Heart left ventricle (tissue), 16 donors: Measurements from ENCODE around the gene FLCN. TPM values are rescaled to one million over a fixed set of nuclear protein-coding genes. Genes with fewer than 3 reads are reported as not detected.
A peak's percentile ranks its signal among the peaks of the same experiment; 100 is the strongest.

ENCODE experiments used
- ATAC-seq, 4 donors: fragments of 200-7000 bp; cut with Tn5 transposase; one replicate each; pipeline ENCODE4 v1.9.1; 2020 to 2022; ENCODE audit warnings: moderate library complexity in 4 of 4, mild to moderate bottlenecking in 3 of 4, moderate number of reproducible peaks in 1 of 4
- DNase-seq, 5 donors: peaks; one replicate each; pipeline ENCODE4 v3.0.0-alpha.2; 2020
- H3K27ac ChIP-seq, 12 donors: fragments of 200-600 bp; sonication (generic) in 4 of 12; one replicate each; pipeline versions ENCODE4 v1.5.0 to v1.8.0; 2016 to 2022; ENCODE audit warnings: mild to moderate bottlenecking in 2 of 12
- H3K27me3 ChIP-seq, 9 donors: fragments of 200-600 bp; sonication (generic) in 2 of 9; one replicate each; pipeline versions ENCODE4 v1.5.1 to v1.8.0; 2016 to 2022; ENCODE audit warnings: mild to moderate bottlenecking in 3 of 9
- H3K36me3 ChIP-seq, 9 donors: fragments of 200-600 bp; sonication (generic) in 2 of 9; one replicate each; pipeline versions ENCODE4 v1.5.0 to v1.8.0; 2018 to 2022; ENCODE audit warnings: mild to moderate bottlenecking in 2 of 9
- H3K4me1 ChIP-seq, 12 donors: fragments of 200-600 bp; sonication (generic) in 4 of 12; one replicate each; pipeline versions ENCODE4 v1.5.0 to v1.8.0; 2016 to 2022; ENCODE audit warnings: mild to moderate bottlenecking in 3 of 12
- H3K4me3 ChIP-seq, 12 donors: fragments of 200-600 bp; sonication (generic) in 4 of 12; one replicate each; pipeline versions ENCODE4 v1.5.0 to v1.8.0; 2017 to 2022; ENCODE audit warnings: mild to moderate bottlenecking in 9 of 12, moderate library complexity in 4 of 12
- H3K9me3 ChIP-seq, 12 donors: fragments of 200-600 bp; sonication (generic) in 4 of 12; one replicate each; pipeline versions ENCODE4 v1.5.0 to v1.8.0; 2016 to 2022; ENCODE audit warnings: mild to moderate bottlenecking in 1 of 12
- CTCF ChIP-seq, 12 donors: fragments of 200-600 bp; sonication (generic) in 4 of 12; IDR thresholded peaks; one replicate each; pipeline versions ENCODE4 v1.5.0 to v1.8.0; 2018 to 2022; ENCODE audit warnings: antibody characterized with exemption in 12 of 12, mild to moderate bottlenecking in 5 of 12
- POLR2A ChIP-seq, 2 donors: fragments of 450-650 bp; IDR thresholded peaks; one replicate each; pipeline ENCODE4 v1.6.1; 2017; ENCODE audit warnings: antibody characterized with exemption in 2 of 2, mild to moderate bottlenecking in 2 of 2, moderate library complexity in 2 of 2
- WGBS, 4 donors: extraction: QIAGEN DNeasy Blood & Tissue Kit in 2 of 4; methylation state at CpG; one replicate each; pipeline versions ENCODE4 v1.1.5 to v1.1.7; 2013 to 2018; 5-methylcytosine and 5-hydroxymethylcytosine counted together
- intact Hi-C, 10 donors: fragments of 100-400 bp; cut with DNase I; formaldehyde crosslinking; loops; one replicate each; pipeline versions ENCODE4 v1.11.1 to v1.14.2; 2022
- polyA plus RNA-seq, 2 donors: library from polyadenylated mRNA; stranded (reverse); fragments of 200-250 nt; gene quantifications; one replicate each; pipeline ENCODE4 v1.2.3, GENCODE V29; 2013
- total RNA-seq, 9 donors: library from RNA; depleted of rRNA in 2 of 9; stranded (reverse); fragments of >200 nt in 2 of 9; fragmentation: NEBNext Ultra II Directional in 3 of 9; extraction: Animal tissue kit (Norgen Biotek cat#: 25700) in 3 of 9; gene quantifications; one replicate each; pipeline versions ENCODE4 v1.1.0 to v1.2.4, GENCODE V29; 2016 to 2023
- donor health status: ischemic (EF 13 %, LVEDD 7.1; RV severe dilation, severe dysfunction).
- donor health status: healthy with polysubstance abuse.
- donor health status: DM: no; HTN: yes; CAD: no.
- donor health status: DM: no; HTN: no; CAD: no.
- donor health status: ischemic (EF 25% LVEDD 6.9; RV normal size, moderate dysfunction).
- donor health status: ischemic (EF 25% LVEDD 5.7; RV mildly dilated, moderate dysfunction).
- donor health status: healthy.
- donor health status: DM: yes; HTN: yes; CAD: no.
- donor health status: ischemic (EF 35%, LVEDD 5.7; RV mildly dilated, moderate dysfunction).
- donor health status: nonischemic (EF 11% LVEDD 7.7; RV severe dilation, severe dysfunction).
- donor health status: DM: yes; HTN: yes; CAD: no.
- donor health status: PGD.
- donor health status: ischemic (EF 29% LVEDD 5.4; RV normal size, mild dysfunction).
- donor health status: nonischemic (EF 23%, LVEDD 6.1; RV moderate dilation, normal function).

The FLCN gene
- total and polyA plus RNA-seq, 11 donors = 21.1 to 120 (median 32.6) TPM

GRCh38 chr17:17164676-17165075, 72.3 kb downstream of the FLCN start:
- H3K27ac ChIP-seq = no peak overlapping the region
- H3K4me1 ChIP-seq = peaks cover 0 to 15% (median 0%) of the 10 kb centered on the region in 12 donors
- peaks cover 5 to 100% (median 95%) of the 10 kb centered on the region in 9 donors for H3K36me3 ChIP-seq
- 88 to 94% (median 93%) methylated on average over 16 to 17 of the region's 17 CpGs for WGBS, 4 donors
- intact Hi-C loops = loop anchor here in 1 of 10 donors (5.0 kb wide), 1 partner anchor 73 kb away; the partner anchor contains the start of gene FLCN
- ATAC-seq (no peak), DNase-seq (peak in 1 of 5 donors; percentile 44)
- no peaks in the 10 kb centered on the region for H3K9me3 ChIP-seq
- H3K4me3 ChIP-seq = no peak overlapping the region
- no peak for TF ChIP-seq CTCF (IDR thresholded peaks at IDR 0.05)
- no peak for TF ChIP-seq POLR2A (IDR thresholded peaks at IDR 0.05)
- no peaks in the 10 kb centered on the region for H3K27me3 ChIP-seq

GRCh38 chr17:17164156-17164555, 72.8 kb downstream of the FLCN start:
- intact Hi-C loops = loop anchor here in 1 of 10 donors (5.0 kb wide), 1 partner anchor 73 kb away; the partner anchor contains the start of gene FLCN
- ATAC-seq (no peak), DNase-seq (peak in 1 of 5 donors; percentile 28)
- peaks cover 5 to 100% (median 97%) of the 10 kb centered on the region in 9 donors for H3K36me3 ChIP-seq
- TF ChIP-seq POLR2A (IDR thresholded peaks at IDR 0.05) (no peak), CTCF (IDR thresholded peaks at IDR 0.05) (no peak)
- H3K4me1 ChIP-seq = peaks cover 0 to 15% (median 0%) of the 10 kb centered on the region in 12 donors
- H3K27ac ChIP-seq = no peak overlapping the region
- 94 to 95% (median 95%) methylated on average over 25 of the region's 25 CpGs for whole genome bisulfite sequencing, 4 donors
- H3K9me3 ChIP-seq = no peaks in the 10 kb centered on the region
- H3K4me3 ChIP-seq = no peak overlapping the region
- no peaks in the 10 kb centered on the region for H3K27me3 ChIP-seq

Other genes starting within 250 kb of the FLCN start
- gene MPRIP, start 194.7 kb downstream of the FLCN start, total RNA-seq = 100 to 1,000 TPM; 131 to 686 (median 343) TPM
- gene MPRIP, start 194.7 kb downstream of the FLCN start, polyA plus RNA-seq = 100 to 1,000 TPM; 237 to 476 TPM
- 10 to 100 TPM in 3 of 9 donors, 1 to 10 TPM in 6; 5.1 to 11.8 (median 7.1) TPM for gene PLD6, start 30.8 kb downstream of the FLCN start, total RNA-seq
- 1 to 10 TPM; 3.8 to 4.7 TPM for gene PLD6, start 30.8 kb downstream of the FLCN start, polyA plus RNA-seq
- gene COPS3, start 44.1 kb upstream of the FLCN start, total RNA-seq = 10 to 100 TPM; 65.8 to 87.7 (median 74.0) TPM
- 100 to 1,000 TPM in 1 of 2 donors, 10 to 100 TPM in 1; 34.7 to 108 TPM for gene COPS3, start 44.1 kb upstream of the FLCN start, polyA plus RNA-seq
- gene NT5M, start 66.2 kb upstream of the FLCN start, total RNA-seq = 10 to 100 TPM in 4 of 9 donors, 1 to 10 TPM in 5; 5.3 to 15.1 (median 7.6) TPM
- 1 to 10 TPM; 4.1 to 9.3 TPM for gene NT5M, start 66.2 kb upstream of the FLCN start, polyA plus RNA-seq
- gene MED9, start 239.8 kb upstream of the FLCN start, total RNA-seq = 10 to 100 TPM; 26.3 to 64.4 (median 33.0) TPM
- 10 to 100 TPM; 36.2 to 44.7 TPM for gene MED9, start 239.8 kb upstream of the FLCN start, polyA plus RNA-seq